HG03060 (cell line): ENCODE data around the gene FHDC1.

ENCODE experiments used
- ATAC-seq: cut with Tn5 transposase; IDR thresholded peaks from one replicate; pipeline ENCODE4 v1.9.1; 2021; ENCODE audit warnings: low read depth, moderate number of reproducible peaks; ENCODE audit not compliant: unreplicated experiment

FHDC1 gene

DNA sequence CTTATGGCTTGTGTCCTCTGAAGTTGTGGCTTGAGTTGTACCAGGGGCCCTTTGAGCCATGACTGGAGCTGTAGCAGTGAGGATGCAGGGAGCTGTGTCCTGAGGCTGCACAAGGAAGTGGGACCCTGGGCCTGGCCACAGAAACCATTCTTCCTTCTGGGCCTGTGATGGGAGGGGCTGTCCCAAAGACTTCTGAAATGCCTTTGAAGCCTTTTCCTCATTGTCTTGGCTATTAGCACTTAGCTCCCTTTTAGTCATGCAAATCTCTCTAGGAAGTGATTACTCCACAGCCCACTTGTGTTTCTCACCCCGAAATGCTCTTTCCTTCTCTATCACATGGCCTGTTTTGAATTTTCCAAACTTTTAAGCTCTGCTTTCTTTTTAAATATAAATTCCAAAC, 92.4 kb downstream of the FHDC1 start:
- no peak for ATAC-seq
